ENCODE data around the gene KRT76. TPM values are rescaled to one million over a fixed set of nuclear protein-coding genes. Genes with fewer than 3 reads are reported as not detected.

KRT76 gene
- total RNA-seq, 4 donors from 2014 or later, result not detected

- no peaks in the 10 kb centered on the region for H3K4me1 ChIP-seq
- H3K4me3 ChIP-seq, result no peak overlapping the region
- H3K36me3 ChIP-seq, result no peaks in the 10 kb centered on the region
- H3K27ac ChIP-seq, result no peak overlapping the region
- H3K27me3 ChIP-seq, result peaks cover 0 to 4% (median 0%) of the 10 kb centered on the region in 3 donors
- intact Hi-C loops (cut with DNase I; ENCODE audit: low total_unique reads) (no loop called here), in situ Hi-C loops (cut with MboI; ENCODE audit: low sequenced_read_pairs in 4 of 4) (no loop called here)
- no peak for ATAC-seq
- TF ChIP-seq POLR2A (IDR thresholded peaks at IDR 0.05), result no peak
- TF ChIP-seq CTCF (IDR thresholded peaks at IDR 0.05 in 4 of 5, conservative IDR thresholded peaks at IDR 0.05 in 1 of 5), result no peak
- no peak for DNase-seq
- H3K9me3 ChIP-seq, result no peaks in the 10 kb centered on the region
Measured at GRCh38 chr12:52760623-52761022, 16.5 kb downstream of the KRT76 start.

- Histone ChIP-seq H3K4me1 (no peaks in the 10 kb centered on the region), H3K27ac (no peak overlapping the region), H3K36me3 (no peaks in the 10 kb centered on the region), H3K4me3 (no peak overlapping the region), H3K9me3 (no peaks in the 10 kb centered on the region), H3K27me3 (peaks cover 0 to 4% (median 0%) of the 10 kb centered on the region in 3 donors)
- DNase-seq (no peak), ATAC-seq (no peak)
- intact Hi-C loops (cut with DNase I; ENCODE audit: low total_unique reads), result no loop called here
- in situ Hi-C loops (cut with MboI; ENCODE audit: low sequenced_read_pairs in 4 of 4), result no loop called here
- no peak for TF ChIP-seq CTCF (IDR thresholded peaks at IDR 0.05 in 4 of 5, conservative IDR thresholded peaks at IDR 0.05 in 1 of 5)
- no peak for TF ChIP-seq POLR2A (IDR thresholded peaks at IDR 0.05)
Measured at GRCh38 chr12:52759695-52760094, 17.4 kb downstream of the KRT76 start.

- in situ Hi-C loops (cut with MboI; ENCODE audit: low sequenced_read_pairs in 4 of 4), result no loop called here
- no peak for DNase-seq
- no peak overlapping the region for H3K27ac ChIP-seq
- no peaks in the 10 kb centered on the region for H3K4me1 ChIP-seq
- ATAC-seq, result no peak
- H3K9me3 ChIP-seq, result no peaks in the 10 kb centered on the region
- no peaks in the 10 kb centered on the region for H3K36me3 ChIP-seq
- intact Hi-C loops (cut with DNase I; ENCODE audit: low total_unique reads), result no loop called here
- peaks cover 0 to 4% (median 0%) of the 10 kb centered on the region in 3 donors for H3K27me3 ChIP-seq
- no peak for TF ChIP-seq CTCF (IDR thresholded peaks at IDR 0.05 in 4 of 5, conservative IDR thresholded peaks at IDR 0.05 in 1 of 5)
- TF ChIP-seq POLR2A (IDR thresholded peaks at IDR 0.05), result no peak
- no peak overlapping the region for H3K4me3 ChIP-seq
Measured at GRCh38 chr12:52759218-52759617, 17.9 kb downstream of the KRT76 start.

GRCh38 chr12:52757449-52758176, 19.5 kb downstream of the KRT76 start:
- no peak for ATAC-seq
- Histone ChIP-seq H3K36me3 (no peaks in the 10 kb centered on the region), H3K4me3 (no peak overlapping the region), H3K4me1 (no peaks in the 10 kb centered on the region), H3K27me3 (peaks cover 0 to 4% (median 0%) of the 10 kb centered on the region in 3 donors), H3K9me3 (no peaks in the 10 kb centered on the region), H3K27ac (no peak overlapping the region)
- TF ChIP-seq CTCF (IDR thresholded peaks at IDR 0.05 in 4 of 5, conservative IDR thresholded peaks at IDR 0.05 in 1 of 5), result no peak
- TF ChIP-seq POLR2A (IDR thresholded peaks at IDR 0.05), result no peak
- no peak for DNase-seq
- in situ Hi-C loops (cut with MboI; ENCODE audit: low sequenced_read_pairs in 4 of 4), result no loop called here
- intact Hi-C loops (cut with DNase I; ENCODE audit: low total_unique reads), result no loop called here

Measured in gastrocnemius medialis (tissue), 4 donors.